ENCODE measurements around the gene UTF1.

UTF1 gene

DNA sequence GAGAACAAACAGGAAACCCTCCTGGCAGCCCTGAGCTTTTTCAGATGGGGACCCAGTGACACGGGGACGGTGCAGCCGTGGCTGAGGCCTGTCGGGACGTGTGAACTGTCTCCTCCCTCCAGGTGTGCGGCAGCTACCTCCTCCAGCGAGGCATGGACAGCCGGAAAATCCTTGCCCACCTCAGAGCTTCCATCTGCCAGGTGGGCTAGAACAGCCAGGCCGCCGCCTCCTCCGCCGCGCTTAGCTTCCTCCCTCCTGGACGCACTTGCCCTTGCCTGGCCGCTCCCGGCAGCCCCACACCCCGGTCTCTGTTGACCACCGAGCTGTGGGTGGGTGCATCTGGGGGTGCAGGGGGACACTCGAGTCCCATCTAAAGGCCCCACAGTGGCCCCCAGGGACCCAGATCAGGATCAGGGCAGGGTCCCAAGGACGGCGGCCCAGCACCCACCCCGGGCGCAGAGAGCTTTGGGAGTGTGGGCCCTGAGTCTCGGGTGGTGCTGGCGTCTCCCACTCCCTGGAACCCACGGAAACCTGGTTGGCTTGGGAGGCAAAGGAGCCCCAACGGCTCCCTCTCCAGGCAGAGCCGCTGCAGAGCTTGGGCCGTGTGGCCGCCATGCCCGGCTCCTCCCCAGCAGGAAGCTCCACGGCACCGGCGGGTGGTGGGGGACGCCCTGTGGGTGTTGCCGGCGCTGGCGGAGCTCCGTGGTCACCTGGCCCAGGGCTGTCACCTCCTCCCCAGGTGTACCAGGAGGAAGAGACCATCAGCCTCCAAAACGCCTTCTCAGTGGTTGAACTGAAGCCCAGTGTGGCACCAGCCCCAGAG, 32.9 kb upstream of the UTF1 start:
- no peak for DNase-seq

DNA sequence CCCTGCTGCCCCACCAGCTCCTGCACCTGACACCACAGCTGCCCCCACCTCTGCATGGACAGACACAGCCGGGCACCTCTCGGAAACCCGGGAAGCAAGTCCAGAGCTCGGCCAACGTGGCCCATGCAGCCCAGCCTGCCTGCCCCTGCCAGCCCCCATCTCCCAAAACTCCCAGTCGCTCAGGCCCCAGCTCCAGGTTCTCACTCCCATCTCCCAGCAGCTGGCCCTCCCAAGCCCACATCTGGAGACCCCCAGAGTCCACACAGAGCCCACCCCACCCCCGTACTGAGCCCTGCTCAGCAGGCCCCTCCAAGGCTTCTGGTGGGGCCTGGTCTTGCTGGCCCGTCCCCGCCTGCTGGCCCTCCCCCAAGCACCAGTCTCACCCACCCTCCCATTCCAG, 32.2 kb upstream of the UTF1 start:
- no peak for DNase-seq

GRCh38 chr10:133198206-133198605, 31.8 kb upstream of the UTF1 start:
- DNase-seq = no peak

DNA sequence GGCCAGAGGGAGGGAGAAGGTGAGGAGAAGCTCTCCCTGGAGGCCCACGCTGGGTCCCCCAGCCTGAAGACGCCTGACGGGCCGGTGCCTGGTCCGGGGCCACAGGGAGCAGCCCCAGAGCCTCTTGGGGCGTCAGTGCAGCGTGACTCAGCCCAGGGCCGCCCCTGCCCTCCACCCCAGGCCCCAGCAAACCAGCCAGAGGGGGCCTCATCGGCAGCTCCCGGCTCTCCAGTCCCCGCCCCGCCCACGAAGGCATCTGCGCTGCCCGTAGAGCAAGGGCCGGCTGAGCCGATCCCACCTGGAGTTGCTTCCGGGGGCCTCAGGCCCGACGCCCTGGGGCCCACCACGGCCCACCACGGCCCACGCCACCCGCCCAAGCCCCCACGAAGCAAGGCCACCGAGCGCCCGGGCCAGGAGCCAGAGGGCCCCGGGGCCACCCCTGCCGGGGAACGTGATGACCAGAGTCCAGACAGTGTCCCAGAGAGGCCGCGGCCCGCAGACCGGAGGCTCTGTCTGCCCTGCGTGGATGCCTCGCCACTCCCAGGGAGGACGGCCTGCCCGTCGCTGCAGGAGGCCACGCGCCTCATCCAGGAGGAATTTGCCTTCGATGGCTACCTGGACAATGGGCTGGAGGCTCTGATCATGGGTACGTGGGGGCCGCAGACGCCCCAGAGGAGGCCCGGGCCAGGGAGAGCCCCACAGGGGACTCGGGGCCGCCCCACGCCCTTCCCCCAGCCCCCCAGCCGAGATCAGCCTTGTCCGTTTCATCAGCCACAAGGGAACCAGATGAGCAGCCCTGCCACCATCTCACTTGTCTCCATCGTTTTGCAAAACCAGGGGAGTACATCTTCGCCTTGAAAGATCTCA, 31.2 kb upstream of the UTF1 start:
- DNase-seq = no peak

GRCh38 chr10:133199488-133199885, 30.5 kb upstream of the UTF1 start:
- no peak for DNase-seq

- no peak for DNase-seq
These were observed 29.9 kb upstream of the UTF1 start for GRCh38 chr10:133199992-133200611.

DNA sequence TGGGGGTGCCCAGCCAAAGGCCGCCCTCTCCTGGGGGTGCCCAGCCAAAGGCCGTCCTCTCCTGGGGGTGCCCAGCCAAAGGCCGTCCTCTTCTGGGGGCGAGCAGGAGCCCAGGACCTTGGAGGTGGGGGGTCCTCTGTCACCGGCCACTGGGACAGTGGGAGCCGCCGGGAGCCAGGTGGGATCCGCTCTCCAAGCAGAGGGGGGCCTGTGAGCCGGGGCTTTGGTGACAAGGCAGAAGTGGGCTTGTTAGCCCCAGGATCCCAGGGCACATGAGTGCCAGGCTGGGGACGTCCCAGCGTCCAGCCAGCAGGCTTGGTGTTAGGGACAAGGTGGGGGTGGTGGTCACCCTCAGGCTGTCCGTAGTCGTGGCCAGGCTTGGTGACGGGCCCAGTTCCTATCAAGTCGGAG, 29.4 kb upstream of the UTF1 start:
- no peak for DNase-seq

- DNase-seq = no peak
These were observed 28.7 kb upstream of the UTF1 start for GRCh38 chr10:133201151-133201947.

GRCh38 chr10:133201948-133202725, 27.9 kb upstream of the UTF1 start:
- DNase-seq = no peak

- no peak for DNase-seq
These were observed 27.0 kb upstream of the UTF1 start for GRCh38 chr10:133202778-133203651.

DNA sequence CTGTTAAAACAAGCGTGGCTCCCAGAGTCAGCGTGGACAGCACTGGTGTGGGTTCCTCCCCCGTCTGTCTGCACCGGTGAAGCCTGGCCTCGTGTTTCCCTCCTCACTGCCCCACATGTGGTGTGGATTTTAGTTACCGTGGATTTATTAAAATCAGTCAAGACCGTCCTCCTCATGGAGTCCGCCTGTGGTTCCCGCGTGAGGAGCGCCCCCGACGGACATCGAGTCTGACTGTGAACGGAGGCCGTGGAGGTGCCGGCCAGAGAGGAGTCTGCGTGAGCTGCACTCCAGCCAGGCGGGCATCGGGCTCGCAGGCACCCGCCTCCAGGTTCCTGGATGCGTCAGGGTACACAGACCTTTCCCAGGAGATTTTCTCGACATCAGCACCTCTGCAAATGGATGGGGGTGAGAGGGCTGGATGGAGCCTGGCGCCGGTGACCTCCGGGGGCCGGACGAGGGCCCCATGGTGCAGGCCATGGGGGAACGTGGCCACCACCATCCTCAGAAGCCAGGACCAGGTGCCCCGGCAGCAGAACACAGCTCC, 26.3 kb upstream of the UTF1 start:
- no peak for DNase-seq

DNA sequence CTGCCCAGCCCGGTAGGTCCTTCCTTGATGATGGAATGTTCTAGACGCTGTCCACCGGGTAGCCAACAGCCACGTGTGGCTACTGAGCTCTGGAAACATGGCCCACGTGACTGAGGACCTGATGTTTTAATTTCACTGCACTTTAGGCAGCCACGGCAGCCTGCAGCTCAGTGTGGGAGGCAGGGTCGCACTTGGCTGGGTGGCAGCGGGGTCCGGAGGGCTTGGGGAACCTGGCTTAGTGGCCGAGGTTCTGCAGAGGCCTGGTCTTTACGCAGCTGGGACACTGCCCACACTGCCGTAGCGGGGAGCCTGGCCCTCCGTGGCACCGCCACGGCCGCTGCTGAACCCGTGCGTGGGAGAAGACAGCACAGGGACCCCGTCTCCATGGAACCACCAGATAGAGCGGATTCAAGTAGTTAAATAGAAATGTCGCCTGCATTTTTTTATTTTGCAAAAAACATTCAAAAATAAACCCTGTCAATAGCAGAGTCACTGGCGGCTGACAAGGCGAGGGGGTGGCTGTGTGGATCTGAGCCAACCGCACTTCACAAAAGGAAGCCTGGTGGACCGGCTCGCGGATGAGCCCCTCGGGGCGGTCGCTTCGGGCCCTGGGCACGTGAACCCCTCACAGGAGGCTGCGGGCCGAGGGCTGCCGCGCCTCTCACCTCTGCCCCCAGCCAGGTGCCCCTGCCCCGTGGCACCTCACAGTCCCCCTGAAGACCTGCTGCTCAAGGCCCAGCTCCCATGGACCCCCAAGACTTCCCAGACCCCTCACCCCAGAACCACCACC, 25.6 kb upstream of the UTF1 start:
- no peak for DNase-seq

DNA sequence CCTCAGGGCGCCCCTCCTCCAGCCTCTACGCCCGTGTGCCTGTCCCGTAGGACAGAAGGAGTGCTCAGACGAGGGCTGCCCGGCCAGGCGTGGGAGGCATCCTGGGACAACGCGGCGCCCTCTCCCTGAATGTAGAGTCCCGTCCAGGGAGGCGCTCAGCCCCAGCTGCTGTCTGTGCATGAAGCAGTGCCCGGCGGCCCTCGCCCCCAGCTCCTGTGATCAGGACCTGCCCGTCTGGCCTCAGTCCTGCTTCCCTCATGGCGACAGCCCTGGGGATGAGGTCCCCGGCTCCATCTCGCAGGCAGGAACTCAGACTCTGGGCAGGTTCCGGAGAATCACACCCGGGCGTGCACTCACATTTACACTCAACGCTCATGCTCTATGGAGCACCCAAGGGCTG, 24.9 kb upstream of the UTF1 start:
- no peak for DNase-seq

GRCh38 chr10:133206356-133207040, 23.5 kb upstream of the UTF1 start:
- DNase-seq = no peak

- no peak for DNase-seq
These were observed 22.9 kb upstream of the UTF1 start for GRCh38 chr10:133207041-133207600.

GRCh38 chr10:133207627-133208026, 22.4 kb upstream of the UTF1 start:
- DNase-seq = no peak

GRCh38 chr10:133208466-133208865, 21.6 kb upstream of the UTF1 start:
- DNase-seq = no peak

GRCh38 chr10:133209117-133209516, 20.9 kb upstream of the UTF1 start:
- DNase-seq = no peak

- DNase-seq = no peak
These were observed 20.4 kb upstream of the UTF1 start for GRCh38 chr10:133209641-133210040.

Measured in suppressor macrophage treated with lipopolysaccharide for 1 hour (primary cell).